Calu3 (cell line): ENCODE data around the gene SLC12A6. TPM values are rescaled to one million over a fixed set of nuclear protein-coding genes. Genes with fewer than 3 reads are reported as not detected.
A peak's percentile ranks its signal among the peaks of the same experiment; 100 is the strongest.

Experiments used
- BruUV-seq: library from RNA; stranded (reverse); fragments of 400-500 nt; replicated peaks from 2 replicates; lab custom pipeline; 2021; lab: Mats Ljungman, UMichigan
- CTCF ChIA-PET: fragments of 300-600 bp; sonication (Branson Sonifier 250); formaldehyde crosslinking; loops from one replicate; lab custom pipeline; 2022; ENCODE audit warnings: antibody characterized with exemption; lab: Charles Lee
- DNase-seq: peaks from one replicate; pipeline ENCODE4 v3.0.0; 2022
- H3K27ac Mint-ChIP-seq: one replicate; pipeline ENCODE4 v1.8.0; 2022; ENCODE audit warnings: mixed read lengths; ENCODE audit not compliant: unreplicated experiment
- H3K27me3 Mint-ChIP-seq: one replicate; pipeline ENCODE4 v1.8.0; 2022; ENCODE audit warnings: mixed read lengths; ENCODE audit not compliant: unreplicated experiment
- H3K36me3 Mint-ChIP-seq: one replicate; pipeline ENCODE4 v1.8.0; 2022; ENCODE audit warnings: mild to moderate bottlenecking, moderate library complexity, mixed read lengths; ENCODE audit not compliant: insufficient read depth, unreplicated experiment
- H3K4me1 Mint-ChIP-seq: one replicate; pipeline ENCODE4 v1.8.0; 2022; ENCODE audit warnings: mild to moderate bottlenecking, low read depth, mixed read lengths; ENCODE audit not compliant: unreplicated experiment
- H3K4me3 Mint-ChIP-seq: one replicate; pipeline ENCODE4 v1.8.0; 2022; ENCODE audit warnings: mild to moderate bottlenecking, low read depth, moderate library complexity, mixed read lengths; ENCODE audit not compliant: unreplicated experiment
- H3K9me3 Mint-ChIP-seq: one replicate; pipeline ENCODE4 v1.8.0; 2022; ENCODE audit warnings: low read depth, mixed read lengths; ENCODE audit not compliant: unreplicated experiment
- CTCF ChIP-seq: fragments of 200-600 bp; IDR thresholded peaks from one replicate; pipeline ENCODE4 v1.8.0; 2022; ENCODE audit warnings: antibody characterized with exemption; ENCODE audit not compliant: unreplicated experiment
- intact Hi-C: fragments of 100-400 bp; cut with micrococcal nuclease; formaldehyde crosslinking; loops from one replicate; pipeline ENCODE4 v1.10.0; 2022; ENCODE audit not compliant: unreplicated experiment
- total RNA-seq: library from RNA; stranded (reverse); gene quantifications from 2 replicates; pipeline ENCODE4 v1.2.3, GENCODE V29; 2022

SLC12A6 gene
- total RNA-seq, 1 experiment from 2014 or later, result 3.8 TPM

DNA sequence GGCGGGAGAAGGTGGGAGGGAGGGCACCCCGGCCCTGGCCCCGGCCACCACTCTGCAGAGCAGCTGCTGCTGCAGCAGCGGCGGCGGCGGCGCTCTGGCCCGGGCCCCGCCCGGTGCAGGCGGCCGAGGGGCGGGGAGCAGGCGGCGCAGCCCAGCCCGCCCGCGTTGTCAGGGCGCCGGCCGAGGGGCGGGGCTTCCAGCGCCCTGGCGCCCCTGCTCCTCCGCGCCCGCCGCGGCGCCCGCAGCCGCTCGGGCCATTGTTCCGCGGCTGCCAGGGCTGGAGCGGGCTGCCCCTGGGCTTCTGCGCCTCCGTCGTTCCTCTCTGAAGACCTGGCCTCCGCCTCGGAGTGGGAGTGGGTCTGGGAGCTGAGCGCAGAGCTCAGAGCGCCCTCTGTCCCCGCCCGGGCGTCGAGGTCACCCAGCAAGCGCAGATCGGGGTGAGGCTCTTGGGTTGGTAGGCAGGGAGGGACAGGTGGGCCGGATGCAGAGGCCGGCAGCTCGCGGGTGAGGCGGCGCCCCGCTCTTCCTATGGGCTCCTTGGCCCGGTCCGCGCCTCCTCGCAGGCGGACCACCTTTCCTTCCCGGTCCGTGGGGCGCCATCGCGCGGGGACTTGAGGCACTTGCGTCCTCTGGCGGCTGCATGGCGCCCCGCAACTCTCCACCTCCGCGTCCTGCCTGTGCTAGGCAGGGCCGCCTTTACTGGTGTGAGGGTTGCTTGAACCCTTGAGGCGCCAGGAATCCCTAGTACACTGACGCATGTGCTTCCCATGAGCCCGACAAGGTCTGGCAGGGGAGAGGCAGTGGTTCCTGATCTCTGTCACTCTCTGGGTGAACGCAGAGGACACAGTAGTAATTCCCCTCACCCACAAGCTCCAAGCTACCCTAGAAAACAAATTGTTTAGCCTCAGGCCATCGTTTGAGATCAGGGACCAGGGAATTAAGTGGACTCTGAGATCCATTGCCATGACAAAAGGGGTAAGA lies 29.8 kb upstream of the SLC12A6 start, which contains the start of gene LPCAT4:
Gene LPCAT4, minus strand, starts transcription at position 96 of the 981 bp plus-strand sequence. CDS start 96 bp downstream, outside the sequence.
- no TSS peak for BruUV-seq

DNA sequence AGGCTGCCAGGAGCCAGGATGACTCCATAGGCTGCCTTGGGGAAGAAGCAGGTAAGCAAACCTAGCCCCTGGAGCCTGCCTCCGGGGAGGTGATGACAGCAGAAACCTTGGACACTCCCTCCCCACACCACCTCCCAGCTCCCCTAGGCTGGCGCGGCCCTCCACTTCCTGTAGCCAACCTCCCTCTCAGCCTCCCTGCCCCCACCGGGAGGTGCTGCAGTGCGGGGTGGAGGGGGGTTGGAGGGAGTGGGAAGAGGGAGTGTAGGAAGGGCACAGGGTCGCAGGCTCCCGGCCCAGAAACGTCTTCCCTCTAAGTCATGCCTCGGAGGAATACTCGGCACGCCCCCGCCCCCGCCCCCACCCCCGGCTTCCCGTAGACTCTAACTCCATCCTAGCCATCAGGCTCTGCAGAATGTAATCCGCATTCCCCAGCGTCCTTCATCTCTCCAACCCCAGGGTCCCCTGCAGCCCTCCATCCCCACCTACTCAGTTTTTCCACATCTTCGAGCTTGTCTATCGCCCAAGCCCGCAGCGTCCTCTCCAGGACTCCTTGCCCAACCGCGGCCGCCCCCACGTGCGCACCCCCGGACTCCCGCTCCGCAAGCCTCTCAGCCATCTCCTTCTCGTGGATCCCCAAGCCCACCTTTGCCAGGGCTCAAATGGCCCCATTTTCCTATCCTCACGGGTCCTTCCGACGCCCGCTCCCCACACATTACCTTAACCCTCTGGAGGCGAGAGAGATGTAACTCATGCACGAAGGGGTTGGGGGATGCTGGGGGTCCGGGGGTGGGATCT lies 28.9 kb upstream of the SLC12A6 start:
- BruUV-seq, result no TSS peak
- intact Hi-C loops, result no loop called here
- H3K9me3 Mint-ChIP-seq, result no peaks in the 10 kb centered on the region
- peak; percentile 49 for DNase-seq
- H3K27me3 Mint-ChIP-seq, result no peaks in the 10 kb centered on the region
- no peak for TF ChIP-seq CTCF
- no peak overlapping the region for H3K27ac Mint-ChIP-seq
- peaks cover 14% of the 10 kb centered on the region for H3K4me1 Mint-ChIP-seq
- CTCF ChIA-PET, result no interaction called here
- peaks cover 28% of the 10 kb centered on the region for H3K36me3 Mint-ChIP-seq
- peak overlapping the region; percentile 87 for H3K4me3 Mint-ChIP-seq

More for the DNA sequence above, 29.8 kb upstream of the SLC12A6 start, which contains the start of gene LPCAT4:
- H3K4me1 Mint-ChIP-seq, result peaks cover 8% of the 10 kb centered on the region
- intact Hi-C loops, result loop anchor here (2.0 kb wide), 1 partner anchor 25 kb away; the partner anchor contains the start of genes NOP10 and NUTM1
- H3K27me3 Mint-ChIP-seq, result no peaks in the 10 kb centered on the region
- CTCF ChIA-PET, result interaction anchor here (1.4 kb wide), 1 partner anchor 30 kb away, joined by 3 read pairs; the partner anchor contains the start of gene SLC12A6
- H3K4me3 Mint-ChIP-seq, result peak within 1 kb of the TSS; percentile 87
- H3K9me3 Mint-ChIP-seq, result no peaks in the 10 kb centered on the region
- peaks cover 23% of the 10 kb centered on the region for H3K36me3 Mint-ChIP-seq
- H3K27ac Mint-ChIP-seq, result no peak within 1 kb of the TSS
- TF ChIP-seq CTCF, result no peak
- peak; percentile 68 for DNase-seq

DNA sequence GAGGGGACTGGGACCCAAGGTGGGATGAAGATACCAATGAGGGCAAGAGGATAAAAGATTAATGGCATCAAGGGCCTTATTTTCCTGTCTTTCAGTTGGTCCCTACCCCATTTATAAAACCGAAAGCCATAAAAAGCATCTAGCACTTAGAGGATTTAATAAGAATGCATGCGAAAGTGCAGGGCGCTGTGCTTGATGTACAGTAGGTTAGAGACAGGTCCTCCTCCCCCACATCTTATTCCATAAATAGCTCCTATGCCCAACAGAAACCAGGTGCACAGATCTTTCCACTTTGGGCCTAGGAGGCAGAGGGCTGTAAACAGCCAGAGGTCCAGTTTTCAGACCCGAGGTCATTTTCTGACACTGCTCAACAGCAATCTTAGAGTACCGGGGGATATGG lies 28.3 kb upstream of the SLC12A6 start:
- no peak for DNase-seq
- peaks cover 19% of the 10 kb centered on the region for H3K4me1 Mint-ChIP-seq
- BruUV-seq, result TSS peak; percentile 43

More for the DNA sequence above, 28.3 kb upstream of the SLC12A6 start:
- Mint-ChIP-seq H3K27ac (no peak overlapping the region), H3K9me3 (no peaks in the 10 kb centered on the region), H3K4me3 (peak overlapping the region; percentile 87), H3K27me3 (no peaks in the 10 kb centered on the region), H3K36me3 (peaks cover 28% of the 10 kb centered on the region)
- CTCF ChIA-PET, result no interaction called here
- no peak for TF ChIP-seq CTCF
- intact Hi-C loops, result no loop called here
